ENCODE measurements around the gene SUPT4H1.

Gene SUPT4H1

DNA sequence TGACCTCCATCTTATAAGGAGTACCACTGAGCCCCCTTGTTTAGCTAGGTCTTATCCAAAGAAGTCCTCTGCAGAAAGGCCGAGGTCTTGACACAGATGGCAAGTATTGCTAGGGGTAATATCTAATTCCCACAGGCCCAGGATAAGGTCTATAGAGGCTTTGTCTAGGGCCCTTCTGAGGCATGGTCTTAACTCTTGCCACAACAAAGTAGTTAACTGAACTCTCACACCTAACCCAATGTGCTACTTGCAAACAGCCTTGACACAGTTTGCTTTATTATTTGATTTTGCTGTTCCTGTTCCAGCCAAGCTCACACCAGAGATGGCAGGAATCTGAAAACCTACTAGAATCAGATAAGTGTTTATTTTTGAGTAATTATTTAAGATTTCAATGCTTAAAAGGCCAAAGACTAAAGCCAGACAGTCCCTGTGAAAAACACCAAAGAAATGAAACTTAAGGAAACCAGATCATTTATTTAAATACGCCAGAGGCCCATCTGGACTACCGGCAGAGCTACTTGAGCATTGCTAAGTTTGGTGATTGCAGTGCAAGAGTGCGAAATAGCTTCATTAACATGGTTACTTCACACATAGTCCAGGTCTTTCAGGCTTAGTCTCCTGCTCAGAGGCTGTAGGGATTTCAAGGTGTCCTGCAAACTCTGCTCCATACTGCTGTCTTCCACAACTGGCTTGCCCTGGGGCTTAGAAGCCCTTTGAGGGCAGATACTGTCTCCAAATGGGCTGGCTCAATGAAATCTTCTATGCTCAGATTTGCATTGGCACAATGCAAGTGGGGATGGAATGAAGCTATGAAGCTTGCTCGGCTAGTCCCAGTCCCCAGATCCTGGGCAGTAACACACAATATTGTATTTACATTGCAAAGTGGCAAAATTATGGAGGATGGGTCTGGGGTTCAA is 28.5 kb upstream of the SUPT4H1 start:
- DNase-seq (ENCODE audit: low spot score) = no peak

DNA sequence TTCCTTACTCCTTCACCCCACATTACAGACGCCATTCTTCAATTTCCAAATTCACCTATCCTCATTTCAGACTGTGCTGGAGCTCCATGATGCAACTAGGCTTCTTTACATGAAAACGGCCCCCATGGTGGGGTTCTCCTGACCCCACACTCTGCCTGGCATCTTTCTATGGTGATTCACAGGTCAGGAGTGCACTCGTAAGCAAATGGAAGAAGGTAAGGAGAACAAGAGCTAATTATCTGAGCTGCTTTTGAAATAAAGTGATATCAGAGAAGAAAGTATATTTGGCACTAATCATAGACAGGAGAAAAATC is 27.5 kb upstream of the SUPT4H1 start:
- no peak for DNase-seq (ENCODE audit: low spot score)

DNA sequence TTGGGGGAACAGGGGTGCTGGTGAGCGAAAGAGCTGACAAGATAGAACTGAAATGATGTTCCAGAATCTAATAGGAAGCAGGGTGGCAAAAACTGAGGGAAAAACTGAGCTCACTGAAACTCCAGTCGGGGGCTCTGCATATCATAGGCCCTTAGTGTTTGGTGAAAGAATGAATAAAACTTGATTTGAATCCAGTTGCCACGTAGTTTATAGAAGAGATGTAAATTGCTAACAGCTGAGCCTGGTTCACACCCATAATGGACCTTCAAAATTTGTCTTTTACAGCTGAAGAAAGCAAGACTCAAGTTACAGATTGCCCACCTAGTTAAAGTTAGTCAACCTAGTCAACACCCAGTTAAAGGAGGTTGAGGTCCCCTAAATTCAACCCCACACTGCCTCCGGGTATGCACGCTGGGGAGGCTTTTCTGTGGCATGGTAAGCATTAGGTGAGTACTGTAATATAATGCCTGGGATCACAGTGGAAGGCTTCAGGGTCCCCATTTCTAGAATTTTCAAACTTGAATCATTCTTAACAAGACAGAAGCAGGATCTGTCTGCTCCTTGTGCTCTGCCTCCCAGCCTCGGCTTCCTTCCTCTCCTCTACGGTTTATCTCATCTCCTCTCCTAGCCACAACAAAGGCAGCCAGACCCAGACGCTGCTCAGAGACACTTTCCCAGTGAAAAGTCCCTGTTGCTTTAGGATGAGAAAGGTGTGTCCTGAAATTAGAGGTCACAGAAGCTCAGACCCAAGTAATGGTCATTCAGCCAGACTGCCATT is 26.9 kb upstream of the SUPT4H1 start:
- DNase-seq (ENCODE audit: low spot score) = no peak

DNA sequence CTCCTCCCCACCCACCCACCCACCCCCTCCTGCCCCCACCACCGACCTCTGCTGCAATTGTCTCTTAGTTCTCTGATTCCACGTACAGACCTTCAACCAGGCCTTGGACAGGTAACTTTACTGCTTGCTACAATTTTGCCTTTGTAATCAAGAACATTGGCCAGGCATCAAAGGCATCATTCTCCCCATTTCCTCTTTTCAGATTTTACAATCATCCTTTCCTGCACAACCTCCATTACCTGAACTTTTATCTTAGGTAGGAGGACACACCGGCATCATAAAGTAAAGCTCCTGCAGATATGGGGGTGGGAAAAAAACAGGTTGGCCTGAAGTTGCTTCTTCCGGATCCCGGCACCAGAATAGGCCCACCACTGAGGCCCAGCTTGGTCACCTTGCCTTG is 25.7 kb upstream of the SUPT4H1 start:
- DNase-seq (ENCODE audit: low spot score) = no peak

DNA sequence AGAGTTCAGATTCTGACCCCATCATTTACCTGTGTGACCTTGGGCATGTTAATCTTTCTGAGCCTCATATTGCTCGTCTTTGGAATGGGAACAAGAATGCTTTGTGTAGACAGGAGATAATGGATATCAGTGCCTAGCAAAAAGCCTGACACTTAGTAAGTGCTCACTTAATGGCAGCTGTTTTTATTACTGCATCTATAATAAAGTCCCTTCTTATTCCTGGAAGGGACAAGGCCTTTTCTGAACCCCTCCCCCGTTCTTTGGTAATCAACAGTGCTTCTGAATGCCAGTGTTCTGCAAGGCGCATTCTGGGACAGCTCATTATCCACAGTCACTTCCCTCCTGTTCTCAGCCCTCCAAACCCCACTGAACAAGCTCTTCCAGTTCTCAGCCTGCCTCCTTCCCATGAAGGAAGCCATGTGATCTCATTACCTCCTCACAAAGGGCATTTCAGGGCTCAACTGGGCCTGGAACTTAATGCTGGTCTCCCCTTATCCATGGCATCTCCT is 25.1 kb upstream of the SUPT4H1 start:
- no peak for DNase-seq (ENCODE audit: low spot score)

DNA sequence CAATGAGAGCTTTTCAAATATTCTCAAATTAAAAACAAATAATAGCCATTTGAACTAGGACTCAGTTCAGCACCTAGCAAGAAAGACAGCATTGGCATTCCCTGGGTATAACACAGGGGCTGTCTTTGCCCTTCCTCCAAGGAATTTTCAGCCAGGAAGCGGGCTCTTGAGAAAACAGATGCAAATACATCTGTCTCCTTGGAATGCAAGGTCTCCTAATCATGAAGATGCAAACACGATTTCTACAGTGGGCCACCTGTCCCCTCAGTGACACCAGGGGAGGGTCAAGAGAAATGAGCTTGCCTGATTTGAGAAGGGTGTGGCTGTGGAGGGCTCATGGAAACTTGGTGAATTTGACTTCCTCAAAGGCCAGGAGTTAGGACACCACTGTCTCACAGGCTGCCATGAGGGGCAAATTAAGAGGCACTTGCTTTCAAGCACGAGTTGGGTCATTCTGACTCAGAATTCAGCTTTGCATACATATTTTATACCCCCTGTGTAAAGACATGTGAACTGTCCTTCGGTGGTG is 24.5 kb upstream of the SUPT4H1 start:
- no peak for DNase-seq (ENCODE audit: low spot score)

DNA sequence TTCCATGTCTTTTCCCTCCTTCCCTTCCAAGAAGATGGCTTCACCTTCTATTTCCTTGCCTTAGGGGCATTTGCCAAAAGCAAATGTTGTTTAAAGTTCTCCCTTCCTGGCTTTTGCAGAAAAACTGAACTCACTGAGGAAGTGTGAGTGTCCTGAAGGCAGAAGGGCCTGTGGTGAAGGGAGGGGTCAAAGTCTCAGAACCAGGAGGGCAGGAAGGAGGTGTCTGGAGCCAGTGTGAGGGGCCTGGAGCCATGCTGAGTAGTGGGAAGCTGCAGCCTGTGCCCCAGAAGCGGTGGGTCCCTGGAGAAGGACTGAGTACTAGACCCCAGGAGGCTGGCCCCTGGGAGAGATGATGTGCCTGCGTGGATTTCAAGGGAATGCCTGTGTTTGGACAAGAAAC is 23.8 kb upstream of the SUPT4H1 start:
- no peak for DNase-seq (ENCODE audit: low spot score)

DNA sequence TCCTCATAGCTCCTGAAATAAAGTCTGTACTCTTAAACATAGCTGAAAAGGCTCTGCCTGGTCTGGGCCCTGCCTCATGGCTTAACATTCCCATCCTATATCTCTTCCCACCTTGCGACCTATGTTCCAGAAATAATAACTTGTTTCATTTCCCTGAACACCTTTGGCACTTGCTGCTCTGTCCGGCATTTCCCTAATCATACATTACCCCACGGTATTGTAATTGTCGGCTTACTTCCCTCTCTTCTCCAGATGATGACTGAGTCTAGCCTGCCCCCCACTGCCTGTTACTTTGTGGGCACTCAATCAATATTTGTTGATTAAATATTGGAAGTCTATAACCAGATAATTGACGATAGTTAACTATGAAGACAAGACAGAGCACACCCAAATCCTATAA is 23.3 kb upstream of the SUPT4H1 start:
- DNase-seq (ENCODE audit: low spot score) = no peak

DNA sequence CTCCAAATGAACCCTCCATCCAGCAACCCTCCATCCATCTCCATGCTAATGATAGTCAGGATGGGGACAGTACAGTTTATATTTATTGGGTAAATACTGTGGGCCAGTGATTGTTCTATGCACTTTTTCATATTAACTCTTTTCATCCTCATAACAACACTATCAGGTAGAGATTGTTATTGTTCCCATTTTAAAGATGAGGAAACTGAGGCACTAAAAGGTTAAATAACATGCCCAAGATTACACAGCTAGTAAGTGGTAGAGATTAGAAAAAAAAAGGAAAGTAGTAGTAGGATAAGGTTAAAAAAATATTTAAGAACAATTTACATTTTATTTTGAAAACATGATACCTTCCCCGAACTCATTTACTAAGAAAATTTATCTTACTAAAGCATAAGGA is 21.9 kb upstream of the SUPT4H1 start:
- no peak for DNase-seq (ENCODE audit: low spot score)

DNA sequence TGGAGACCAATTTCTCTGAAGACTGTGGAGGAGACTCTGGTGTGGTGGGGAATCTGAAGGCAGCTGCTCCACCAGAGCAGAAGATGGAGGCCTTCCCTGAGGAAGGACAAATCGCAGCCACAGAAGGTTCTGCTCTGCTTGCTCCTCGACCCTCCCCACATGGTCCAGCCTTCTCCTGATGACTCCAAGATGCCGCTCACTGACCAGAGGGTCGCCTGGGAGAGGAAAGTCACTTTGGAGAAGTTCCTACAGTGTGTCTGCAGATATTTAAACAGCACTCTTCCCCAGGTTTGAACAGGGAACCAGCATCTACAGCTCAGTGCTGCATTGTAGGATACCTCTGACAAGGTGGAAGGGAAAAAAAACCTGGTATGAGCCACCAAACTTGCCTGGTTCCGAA is 21.0 kb upstream of the SUPT4H1 start:
- no peak for DNase-seq (ENCODE audit: low spot score)

DNA sequence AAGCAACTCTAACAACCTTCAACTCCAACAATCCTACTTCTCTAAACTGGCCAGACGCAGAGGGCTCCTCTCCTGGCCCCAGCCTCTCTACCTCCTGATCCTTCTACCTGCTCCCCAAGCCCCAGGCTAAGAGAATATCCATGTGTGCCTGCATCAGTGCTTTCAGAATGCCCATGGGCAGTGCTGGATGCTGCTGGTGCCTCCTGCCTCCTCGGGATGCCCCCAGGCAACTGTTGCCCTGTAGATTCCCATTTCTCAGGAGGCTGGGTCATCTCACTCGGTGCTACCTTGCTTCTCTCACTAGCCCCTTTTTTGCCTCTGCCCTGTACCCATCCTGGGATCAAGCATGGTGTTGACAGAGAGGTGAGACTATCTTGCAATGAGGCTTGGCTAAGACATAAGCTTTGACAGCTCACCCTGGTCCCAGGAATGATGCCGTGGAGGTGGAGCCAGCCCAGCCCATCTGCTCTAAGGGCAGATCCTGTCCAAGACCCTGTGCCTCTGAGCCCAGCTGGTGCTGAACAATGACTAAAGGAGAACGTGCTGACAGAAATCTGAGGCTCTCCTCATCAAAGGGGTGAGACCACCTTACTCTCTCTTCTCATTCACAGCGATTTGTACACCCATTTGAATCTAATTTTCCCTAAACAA is 19.4 kb upstream of the SUPT4H1 start:
- DNase-seq (ENCODE audit: low spot score) = no peak

DNA sequence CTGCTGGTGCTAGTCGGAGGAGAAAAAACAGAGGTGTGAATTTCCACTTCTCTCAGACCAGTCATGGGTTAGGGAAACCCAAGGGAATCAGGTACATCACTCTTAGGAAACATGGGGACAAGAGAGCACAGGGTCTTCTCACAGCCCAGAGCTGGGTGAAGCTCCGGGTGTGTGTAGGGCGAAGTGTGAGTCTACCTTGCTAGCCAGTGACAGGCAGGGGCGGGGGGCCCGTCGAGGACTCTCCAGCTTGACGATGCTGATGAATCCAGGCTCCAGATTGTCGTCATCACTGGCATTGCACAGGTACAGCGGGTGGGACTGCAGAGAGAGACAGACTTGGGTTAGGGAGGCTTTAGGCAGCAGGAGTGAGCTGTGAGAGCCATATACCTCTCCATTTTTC is 18.7 kb upstream of the SUPT4H1 start:
- DNase-seq (ENCODE audit: low spot score) = no peak

DNA sequence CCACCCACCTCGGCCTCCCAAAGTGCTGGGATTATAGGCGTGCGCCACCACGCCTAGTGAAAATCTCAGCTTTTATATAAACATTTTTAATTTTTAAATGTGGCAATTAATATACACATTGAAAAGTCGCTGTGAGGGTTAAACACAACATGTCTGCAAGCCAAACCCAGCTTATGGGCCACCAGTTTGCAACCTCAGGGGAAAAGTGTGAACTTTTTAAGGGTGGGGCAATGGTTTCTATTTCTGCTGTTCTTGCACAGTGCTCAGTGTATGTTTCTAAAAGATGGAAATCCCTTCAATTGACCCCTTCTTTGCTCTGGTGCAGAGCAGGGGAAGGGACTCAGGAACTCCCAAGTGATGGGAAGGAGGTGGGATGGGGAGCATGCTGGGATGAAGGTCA is 18.3 kb upstream of the SUPT4H1 start:
- DNase-seq (ENCODE audit: low spot score) = no peak

DNA sequence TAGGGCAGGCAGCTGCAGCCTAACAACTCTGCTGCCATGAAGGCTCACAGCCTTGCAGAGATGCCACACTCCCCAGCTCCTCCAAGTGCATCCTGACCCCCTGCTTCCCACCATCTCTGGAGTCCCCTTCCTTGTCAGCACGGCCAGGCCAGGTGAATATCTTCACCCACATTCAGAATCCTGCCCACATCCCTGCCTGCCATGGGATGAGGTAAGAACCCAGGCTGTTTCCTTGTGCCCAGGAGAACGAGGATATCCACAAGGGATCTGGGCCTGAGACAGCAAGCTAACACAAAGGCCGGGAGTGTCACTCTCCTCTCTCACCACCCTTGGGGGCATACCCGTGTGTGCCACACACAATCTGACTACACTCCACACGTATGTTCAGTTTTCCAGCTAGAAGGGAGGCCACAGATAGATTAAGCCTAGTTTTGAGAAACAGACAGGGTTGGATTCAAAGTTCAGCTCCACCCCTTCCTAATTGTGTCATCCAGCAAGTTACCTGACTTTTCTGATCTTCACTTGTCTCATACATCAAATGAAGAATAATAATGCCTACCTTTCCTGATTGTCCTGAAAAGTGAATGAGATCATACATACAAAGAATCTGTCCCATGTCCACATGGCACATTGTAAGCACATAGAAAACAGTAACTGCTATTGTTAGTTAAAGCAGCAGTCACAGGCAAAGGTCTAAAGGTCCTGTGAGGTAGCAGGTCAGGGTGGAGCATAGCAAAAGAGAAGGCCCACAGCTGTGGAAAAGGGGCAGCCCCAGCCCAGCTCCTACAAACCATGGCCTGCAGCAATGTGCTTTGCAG is 17.4 kb upstream of the SUPT4H1 start:
- no peak for DNase-seq (ENCODE audit: low spot score)

DNA sequence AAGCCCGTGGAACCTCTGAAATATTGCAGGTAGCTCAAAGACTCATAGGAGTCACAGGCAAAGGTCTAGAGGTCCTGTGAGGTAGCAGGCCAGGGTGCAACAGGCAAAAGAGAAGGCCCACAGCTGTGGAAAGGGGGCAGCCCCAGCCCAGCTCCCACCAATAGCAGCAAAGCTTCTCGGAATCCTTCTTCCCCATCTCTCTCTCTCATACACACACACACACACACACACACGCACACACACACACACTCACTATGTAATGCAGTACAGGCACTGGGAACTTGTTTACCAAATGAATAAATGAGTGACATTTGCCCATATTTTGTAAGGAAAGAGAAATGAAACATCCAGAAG is 16.8 kb upstream of the SUPT4H1 start:
- no peak for DNase-seq (ENCODE audit: low spot score)

DNA sequence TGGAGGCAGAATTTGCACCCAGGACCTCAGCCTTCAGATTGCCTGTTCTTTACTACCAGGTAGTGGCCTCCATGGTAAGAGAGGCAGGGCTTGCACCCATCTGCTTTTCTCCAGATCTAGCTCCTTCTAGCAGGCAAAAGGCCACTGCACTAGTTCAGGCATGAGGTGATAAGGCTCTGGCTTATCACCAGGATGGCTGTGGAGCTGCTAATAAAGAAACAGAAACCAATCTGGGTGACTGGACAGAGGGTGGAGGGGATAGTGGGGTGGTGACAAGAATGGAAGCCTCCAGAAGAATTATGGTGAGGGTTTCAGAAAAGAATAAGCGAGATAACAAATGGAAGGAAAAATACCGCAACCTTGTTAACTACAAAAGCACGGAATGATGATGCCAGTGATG is 15.5 kb upstream of the SUPT4H1 start:
- DNase-seq (ENCODE audit: low spot score) = no peak

DNA sequence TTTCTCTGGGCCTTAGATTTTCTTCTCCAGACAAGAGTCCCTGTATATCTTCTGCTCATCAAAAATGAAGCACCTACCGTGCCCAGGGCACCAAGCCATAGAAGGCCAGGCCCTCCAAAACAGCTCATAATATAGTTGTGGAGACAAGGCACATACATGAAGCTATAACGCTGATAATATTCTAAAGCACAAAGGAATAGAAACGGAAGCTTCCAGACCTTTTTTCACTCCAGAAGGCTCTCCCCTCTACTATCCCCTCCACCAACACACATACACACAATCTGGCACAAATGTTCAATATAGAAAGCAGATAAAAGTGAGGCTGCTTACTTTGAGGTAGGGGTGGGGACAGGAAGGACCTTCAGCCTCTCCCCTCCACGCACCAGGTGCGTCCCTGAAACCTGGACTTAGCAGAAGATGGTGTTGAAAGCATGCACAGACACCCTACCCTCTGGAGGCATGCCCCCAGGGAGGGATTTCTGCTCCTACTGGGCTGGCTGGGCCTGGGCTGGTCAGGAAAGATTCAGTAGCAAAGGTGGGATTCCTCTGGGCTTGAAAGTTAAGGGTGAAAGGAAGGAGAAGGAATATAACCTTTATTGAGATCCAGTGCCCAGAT is 14.1 kb upstream of the SUPT4H1 start:
- no peak for DNase-seq (ENCODE audit: low spot score)

DNA sequence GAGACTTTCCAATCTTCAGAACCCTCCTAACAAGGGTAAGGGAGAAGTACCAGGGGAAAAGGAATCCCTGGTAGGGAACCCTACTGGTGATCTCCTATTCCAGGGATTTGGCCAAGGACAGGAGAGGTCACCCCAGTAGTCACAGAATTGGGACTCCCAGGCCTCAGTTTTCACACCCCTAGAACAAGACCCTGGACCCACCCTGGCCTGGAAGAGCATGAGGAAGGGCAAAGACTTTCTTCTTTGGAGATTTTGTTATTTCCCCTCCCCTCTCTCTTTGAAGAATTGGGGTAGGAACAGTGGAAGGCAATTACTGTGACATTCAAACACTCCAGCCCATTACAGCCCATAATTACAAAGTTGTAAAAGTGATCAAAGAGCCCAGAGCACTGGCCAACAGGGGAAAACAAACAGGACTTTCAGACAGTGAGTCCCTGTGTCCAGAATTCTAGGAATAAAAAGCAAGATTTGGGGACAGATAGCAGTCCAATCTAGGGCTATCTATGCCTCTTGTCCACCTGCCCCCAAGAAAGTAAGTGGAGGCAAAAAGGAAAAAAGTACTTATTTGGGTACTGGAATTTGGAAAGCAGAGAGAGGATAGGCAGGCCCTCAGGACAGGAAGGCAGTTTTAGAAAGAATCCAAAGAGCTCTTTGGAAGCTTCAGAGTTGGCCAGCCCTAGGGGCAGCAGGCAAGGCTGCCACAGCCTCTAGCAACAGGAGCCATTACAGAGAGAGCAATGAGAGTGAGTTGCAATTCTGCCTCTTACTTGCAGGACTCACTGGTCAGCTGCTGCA is 13.4 kb upstream of the SUPT4H1 start:
- no peak for DNase-seq (ENCODE audit: low spot score)

DNA sequence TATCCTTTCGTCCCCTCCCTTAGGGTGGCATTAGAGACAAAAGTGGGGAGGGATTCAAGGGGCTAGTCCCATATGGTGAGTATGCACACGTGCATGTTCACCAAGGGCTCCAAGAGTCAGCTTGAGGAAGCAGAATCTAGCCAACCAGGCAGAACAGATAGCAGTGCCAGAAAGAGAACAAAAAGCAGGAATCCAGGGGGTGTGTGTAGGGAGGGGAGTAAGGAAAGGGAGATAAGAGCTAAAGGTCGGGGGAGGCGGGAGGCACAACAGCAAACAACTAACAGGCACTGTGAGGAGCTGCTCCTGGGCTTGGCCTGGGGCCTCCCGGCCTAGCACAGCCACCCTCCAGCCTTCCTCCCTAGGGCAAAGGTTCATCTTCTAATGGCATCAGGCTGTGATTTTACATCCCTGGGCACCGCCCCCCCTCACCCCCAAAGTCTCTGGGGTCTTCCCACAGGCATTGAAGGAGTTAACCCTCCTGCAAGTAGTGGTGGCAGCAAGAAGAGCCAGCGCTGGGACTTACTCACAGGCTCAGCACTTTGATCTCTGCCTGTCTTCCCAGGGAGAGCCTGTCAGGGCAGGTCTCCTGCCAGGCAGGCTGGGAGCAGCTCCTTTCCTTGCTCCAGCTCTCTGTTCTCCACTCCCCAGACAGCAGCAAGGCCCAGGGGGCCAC is 12.4 kb upstream of the SUPT4H1 start:
- DNase-seq (ENCODE audit: low spot score) = no peak

All from D341Med (cell line).